ENCODE data around the gene THSD4. TPM values are rescaled to one million over a fixed set of nuclear protein-coding genes. Genes with fewer than 3 reads are reported as not detected.
"Not testable (repeated sequence)": the region's sequence is repeated elsewhere in the genome, so short reads cannot be mapped to it uniquely, and the experiment has no call there.

The THSD4 gene
- polyA plus RNA-seq, 1 donor from 2014 or later, result 0.46 TPM

- Histone ChIP-seq H3K27me3 (ENCODE audit: insufficient read depth, low read depth, low read length) (no peaks in the 10 kb centered on the region), H2AFZ (ENCODE audit: low read depth, low read length) (no peak overlapping the region), H3K9me2 (ENCODE audit: insufficient read depth, low read length) (no peaks in the 10 kb centered on the region), H3K9me3 (ENCODE audit: low read length) (no peaks in the 10 kb centered on the region), H3K79me2 (replicated peaks; ENCODE audit: insufficient read depth, low read length) (no peaks in the 10 kb centered on the region), H3K36me3 (ENCODE audit: insufficient read depth, low read length) (no peaks in the 10 kb centered on the region), H3K4me2 (ENCODE audit: low read length) (no peak overlapping the region), H3K27ac (ENCODE audit: low read length) (no peak overlapping the region), H4K20me1 (ENCODE audit: insufficient read depth) (no peaks in the 10 kb centered on the region), H3K4me3 (ENCODE audit: low read length) (no peak overlapping the region), H3K9ac (ENCODE audit: low read length) (no peak overlapping the region), H3F3A (ENCODE audit: insufficient read depth, low read length, poor library complexity, severe bottlenecking) (no peaks in the 10 kb centered on the region)
- no peak for TF ChIP-seq RAD21 (conservative IDR thresholded peaks at IDR 0.05)
- no peak for TF ChIP-seq MXI1 (conservative IDR thresholded peaks at IDR 0.05; ENCODE audit: poor library complexity, severe bottlenecking)
- no peak for TF ChIP-seq SMC3 (conservative IDR thresholded peaks at IDR 0.05; ENCODE audit: poor library complexity)
- no peak for TF ChIP-seq TAF1 (IDR thresholded peaks at IDR 0.05; ENCODE audit: low read depth)
- no peak for TF ChIP-seq EP300 (conservative IDR thresholded peaks at IDR 0.05; ENCODE audit: poor library complexity, severe bottlenecking)
- TF ChIP-seq POLR2AphosphoS5 (IDR thresholded peaks at IDR 0.05), result no peak
- no peak for TF ChIP-seq EZH2 (IDR thresholded peaks at IDR 0.05; ENCODE audit: borderline replicate concordance, insufficient read depth, low read length, poor library complexity, severe bottlenecking)
- TF ChIP-seq CTCF (IDR thresholded peaks at IDR 0.05; ENCODE audit: poor library complexity, severe bottlenecking), result no peak
- TF ChIP-seq REST (IDR thresholded peaks at IDR 0.05; ENCODE audit: borderline replicate concordance), result no peak
These were observed 91.9 kb downstream of the THSD4 start for GRCh38 chr15:71207141-71207540.

- Histone ChIP-seq H3K36me3 (ENCODE audit: insufficient read depth, low read length) (no peaks in the 10 kb centered on the region), H3K4me2 (ENCODE audit: low read length) (no peak overlapping the region), H3K27ac (ENCODE audit: low read length) (no peak overlapping the region), H3K79me2 (replicated peaks; ENCODE audit: insufficient read depth, low read length) (no peaks in the 10 kb centered on the region), H3K9me3 (ENCODE audit: low read length) (no peaks in the 10 kb centered on the region), H3F3A (ENCODE audit: insufficient read depth, low read length, poor library complexity, severe bottlenecking) (no peaks in the 10 kb centered on the region), H4K20me1 (ENCODE audit: insufficient read depth) (no peaks in the 10 kb centered on the region), H3K9me2 (ENCODE audit: insufficient read depth, low read length) (no peaks in the 10 kb centered on the region), H2AFZ (ENCODE audit: low read depth, low read length) (no peak overlapping the region), H3K4me3 (ENCODE audit: low read length) (no peak overlapping the region), H3K9ac (ENCODE audit: low read length) (no peak overlapping the region), H3K27me3 (ENCODE audit: insufficient read depth, low read depth, low read length) (no peaks in the 10 kb centered on the region)
- TF ChIP-seq POLR2AphosphoS5 (IDR thresholded peaks at IDR 0.05) (no peak), EZH2 (IDR thresholded peaks at IDR 0.05; ENCODE audit: borderline replicate concordance, insufficient read depth, low read length, poor library complexity, severe bottlenecking) (no peak), MXI1 (conservative IDR thresholded peaks at IDR 0.05; ENCODE audit: poor library complexity, severe bottlenecking) (no peak), RAD21 (conservative IDR thresholded peaks at IDR 0.05) (no peak)
These were observed 96.9 kb downstream of the THSD4 start for GRCh38 chr15:71212146-71212545.

- not testable (repeated sequence) for H3K9me2 ChIP-seq (ENCODE audit: insufficient read depth, low read length); H3K36me3 ChIP-seq (ENCODE audit: insufficient read depth, low read length); H3K27me3 ChIP-seq (ENCODE audit: insufficient read depth, low read depth, low read length); H3K79me2 ChIP-seq (replicated peaks; ENCODE audit: insufficient read depth, low read length); H3K27ac ChIP-seq (ENCODE audit: low read length); H3K4me2 ChIP-seq (ENCODE audit: low read length); H3K9me3 ChIP-seq (ENCODE audit: low read length); H3K9ac ChIP-seq (ENCODE audit: low read length); H3F3A ChIP-seq (ENCODE audit: insufficient read depth, low read length, poor library complexity, severe bottlenecking); H2AFZ ChIP-seq (ENCODE audit: low read depth, low read length); H3K4me3 ChIP-seq (ENCODE audit: low read length); H4K20me1 ChIP-seq (ENCODE audit: insufficient read depth)
These were observed 98.7 kb downstream of the THSD4 start for GRCh38 chr15:71213943-71214342.

Data from neural cell (in vitro differentiated cells).